BJ (cell line): ENCODE data around the gene PCNX2. TPM values are rescaled to one million over a fixed set of nuclear protein-coding genes. Genes with fewer than 3 reads are reported as not detected.
A peak's percentile ranks its signal among the peaks of the same experiment; 100 is the strongest.

Experiments used
- CTCF ChIA-PET: fragments of 350-600 bp; formaldehyde crosslinking; extraction: SDS; loops from one replicate; lab custom pipeline; 2021; ENCODE audit warnings: antibody characterized with exemption, inconsistent platforms; lab: Yijun Ruan, JAX
- POLR2A ChIA-PET: fragments of 300-600 bp; sonication (Branson Sonifier 250); formaldehyde crosslinking; extraction: SDS; loops from one replicate; lab custom pipeline; 2021; ENCODE audit warnings: antibody characterized with exemption; lab: Charles Lee
- DNase-seq: peaks from one replicate; pipeline ENCODE4 v3.0.0-alpha.2; 2011; ENCODE audit warnings: low read depth
- H3K27me3 ChIP-seq: 2 replicates; pipeline ENCODE4 v1.6.0; 2011; ENCODE audit warnings: low read length; ENCODE audit not compliant: control insufficient read depth, insufficient read depth
- H3K36me3 ChIP-seq: 2 replicates; pipeline ENCODE4 v1.5.1; 2011; ENCODE audit warnings: low read length; ENCODE audit not compliant: control insufficient read depth, insufficient read depth
- H3K4me3 ChIP-seq: 2 replicates; pipeline ENCODE4 v1.5.1; 2011; ENCODE audit warnings: low read depth, mild to moderate bottlenecking, control low read depth, low read length
- polyA plus RNA-seq: library from polyadenylated mRNA; depleted of rRNA; stranded (reverse); fragments of >200 nt; gene quantifications from 2 replicates; pipeline ENCODE4 v1.2.3, GENCODE V29; 2011
- TF ChIP-seq, protein P1 (sequence below): IDR thresholded peaks from 2 replicates; pipeline ENCODE4 v1.5.1; 2011; ENCODE audit warnings: low read depth, mild to moderate bottlenecking, control low read depth, inconsistent platforms, low read length, moderate library complexity; ENCODE audit not compliant: insufficient read depth

PCNX2 gene
- polyA plus RNA-seq, 1 experiment, result 10.1 TPM

DNA sequence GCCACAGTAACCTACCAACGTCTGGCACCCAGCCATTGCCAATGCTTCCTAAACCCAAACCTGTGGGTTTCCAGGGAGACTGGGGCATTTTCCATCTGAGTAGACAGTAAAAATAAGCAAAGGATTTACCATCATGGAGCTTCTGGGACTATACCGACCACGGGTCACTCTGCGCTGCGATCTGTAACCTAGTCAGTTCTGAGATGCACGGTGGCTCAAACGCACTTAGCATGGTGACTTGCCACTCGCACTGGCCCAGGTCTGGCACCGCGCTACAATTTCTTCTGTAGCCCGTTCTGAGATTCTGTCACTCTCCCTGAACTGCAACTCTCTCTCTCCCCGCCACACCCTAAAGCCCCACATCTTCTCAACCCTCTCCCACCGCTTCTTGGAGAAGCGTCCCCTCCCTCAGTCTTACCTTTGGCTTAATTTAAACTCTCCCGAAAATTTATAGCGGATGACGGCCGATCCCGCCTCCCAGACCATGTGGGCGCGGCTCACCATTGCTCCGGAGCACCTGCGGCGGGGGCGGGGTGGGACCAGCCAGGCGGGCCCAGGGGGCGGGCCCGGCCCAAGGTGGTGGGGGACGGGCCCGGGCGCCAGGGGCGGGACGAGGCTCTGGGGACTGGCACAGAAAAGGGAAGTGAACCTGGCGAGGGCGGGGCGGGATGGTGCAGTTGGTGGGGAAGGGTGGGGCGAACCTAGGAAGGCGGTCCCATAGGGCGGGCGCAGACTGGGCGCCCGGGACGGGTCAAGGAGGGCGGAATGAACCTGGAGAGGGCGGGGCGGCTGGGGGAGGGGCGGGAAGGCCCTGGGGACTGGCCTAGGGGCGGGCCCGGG is 31.5 kb upstream of the PCNX2 start:
- POLR2A ChIA-PET, result no interaction called here
- peak overlapping the region; percentile 29 for H3K4me3 ChIP-seq

DNA sequence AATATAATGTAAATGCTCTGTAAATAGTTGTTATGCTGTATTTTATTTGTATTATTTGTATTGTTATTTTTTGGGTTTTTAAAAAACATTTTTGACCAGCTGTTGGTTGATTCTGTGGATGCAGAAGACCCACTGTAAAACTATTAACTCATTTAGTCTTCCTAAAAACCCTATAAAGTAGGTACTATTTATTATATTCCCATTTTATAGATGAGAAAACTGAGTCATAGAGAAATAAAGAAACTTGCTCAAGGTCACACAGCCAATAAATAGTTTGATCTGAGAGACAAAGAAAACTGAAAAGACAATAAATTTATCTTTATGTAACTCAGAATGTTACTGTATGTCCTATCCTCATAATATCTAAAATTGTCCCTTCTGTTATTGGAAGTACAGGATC is 30.8 kb upstream of the PCNX2 start:
- Histone ChIP-seq H3K27me3 (peaks cover 10% of the 10 kb centered on the region), H3K36me3 (no peaks in the 10 kb centered on the region), H3K4me3 (no peak overlapping the region)
- DNase-seq, result no peak
- TF ChIP-seq, protein P1, sequence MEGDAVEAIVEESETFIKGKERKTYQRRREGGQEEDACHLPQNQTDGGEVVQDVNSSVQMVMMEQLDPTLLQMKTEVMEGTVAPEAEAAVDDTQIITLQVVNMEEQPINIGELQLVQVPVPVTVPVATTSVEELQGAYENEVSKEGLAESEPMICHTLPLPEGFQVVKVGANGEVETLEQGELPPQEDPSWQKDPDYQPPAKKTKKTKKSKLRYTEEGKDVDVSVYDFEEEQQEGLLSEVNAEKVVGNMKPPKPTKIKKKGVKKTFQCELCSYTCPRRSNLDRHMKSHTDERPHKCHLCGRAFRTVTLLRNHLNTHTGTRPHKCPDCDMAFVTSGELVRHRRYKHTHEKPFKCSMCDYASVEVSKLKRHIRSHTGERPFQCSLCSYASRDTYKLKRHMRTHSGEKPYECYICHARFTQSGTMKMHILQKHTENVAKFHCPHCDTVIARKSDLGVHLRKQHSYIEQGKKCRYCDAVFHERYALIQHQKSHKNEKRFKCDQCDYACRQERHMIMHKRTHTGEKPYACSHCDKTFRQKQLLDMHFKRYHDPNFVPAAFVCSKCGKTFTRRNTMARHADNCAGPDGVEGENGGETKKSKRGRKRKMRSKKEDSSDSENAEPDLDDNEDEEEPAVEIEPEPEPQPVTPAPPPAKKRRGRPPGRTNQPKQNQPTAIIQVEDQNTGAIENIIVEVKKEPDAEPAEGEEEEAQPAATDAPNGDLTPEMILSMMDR, result no peak
- ChIA-PET CTCF (no interaction called here), POLR2A (no interaction called here)

More for the DNA sequence above, 31.5 kb upstream of the PCNX2 start:
- CTCF ChIA-PET, result no interaction called here
- no peak for DNase-seq
- Histone ChIP-seq H3K27me3 (peaks cover 10% of the 10 kb centered on the region), H3K36me3 (no peaks in the 10 kb centered on the region)
- TF ChIP-seq, protein P1, result no peak

DNA sequence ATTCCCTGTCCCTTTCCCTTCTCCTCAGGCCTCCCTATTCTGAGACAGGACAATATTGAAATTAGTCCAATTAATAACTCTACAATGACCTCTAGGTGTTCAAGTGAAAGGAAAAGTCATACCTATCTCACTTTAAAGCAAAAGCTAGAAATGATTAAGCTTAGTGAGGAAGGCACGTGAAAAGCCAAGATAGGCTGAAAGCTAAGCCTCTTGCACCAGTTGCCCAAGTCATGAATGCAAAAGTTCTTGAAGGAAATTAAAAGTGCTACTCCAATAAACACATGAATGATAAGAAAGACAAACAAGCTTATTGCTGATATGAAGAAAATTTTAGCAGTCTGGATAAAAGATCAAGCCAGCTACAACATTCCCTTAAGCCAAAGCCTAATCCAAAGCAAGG is 28.2 kb upstream of the PCNX2 start:
- no peak for DNase-seq
- TF ChIP-seq, protein P1, result no peak
- CTCF ChIA-PET, result interaction anchor here (0.9 kb wide), 1 partner anchor 10 kb away, joined by 3 read pairs; no protein-coding TSS in a partner anchor
- Histone ChIP-seq H3K4me3 (no peak overlapping the region), H3K36me3 (no peaks in the 10 kb centered on the region), H3K27me3 (peaks cover 7% of the 10 kb centered on the region)
- POLR2A ChIA-PET, result no interaction called here

DNA sequence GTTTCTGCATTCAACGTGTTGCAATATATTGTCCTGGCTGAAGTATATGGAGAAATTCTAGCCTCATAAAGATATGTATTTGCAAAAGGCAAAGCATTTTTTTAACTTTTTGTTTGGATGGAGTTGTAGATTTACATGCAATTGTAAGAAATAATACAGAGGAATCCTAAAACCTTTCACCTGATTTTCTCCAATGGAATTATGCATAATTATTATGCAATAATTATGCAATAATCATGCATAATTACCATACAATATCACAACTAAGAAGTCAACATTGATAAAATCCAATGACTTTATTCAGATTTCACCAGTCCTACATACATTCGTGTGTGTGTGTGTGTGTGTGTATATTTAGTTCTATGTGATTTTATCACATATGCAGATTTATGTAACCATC is 24.5 kb upstream of the PCNX2 start:
- DNase-seq, result no peak
- ChIA-PET CTCF (interaction anchor here (0.6 kb wide), 1 partner anchor 1179 kb away, joined by 3 read pairs; no protein-coding TSS in a partner anchor), POLR2A (interaction anchor here (0.6 kb wide), 1 partner anchor 9 kb away, joined by 4 read pairs; no protein-coding TSS in a partner anchor)
- H3K36me3 ChIP-seq, result no peaks in the 10 kb centered on the region
- H3K27me3 ChIP-seq, result peaks cover 2% of the 10 kb centered on the region; the same call in 1 of the 2 replicates
- TF ChIP-seq, protein P1, result no peak
- no peak overlapping the region for H3K4me3 ChIP-seq

DNA sequence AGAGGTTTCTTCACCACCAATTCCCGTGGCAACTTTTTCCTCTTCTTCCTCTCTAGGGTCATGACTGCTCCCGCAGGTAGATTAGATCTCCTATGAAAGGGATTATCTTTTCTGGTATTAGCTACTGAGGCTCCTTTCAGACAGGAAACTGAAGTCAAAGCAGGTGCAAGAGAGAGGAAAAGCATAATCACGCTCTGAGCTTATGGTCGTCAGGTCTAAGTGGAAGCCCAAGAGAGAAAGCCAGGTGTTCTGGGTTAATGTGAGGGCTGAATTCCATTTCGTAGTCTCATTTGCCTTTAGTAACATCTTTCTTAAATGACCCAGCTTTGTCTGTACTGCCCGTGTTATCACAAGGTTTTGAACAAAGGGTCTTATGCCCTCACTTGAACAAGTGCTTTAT is 23.7 kb upstream of the PCNX2 start:
- DNase-seq, result no peak
- Histone ChIP-seq H3K36me3 (no peaks in the 10 kb centered on the region), H3K4me3 (no peak overlapping the region), H3K27me3 (peaks cover 2% of the 10 kb centered on the region; the same call in 1 of the 2 replicates)
- ChIA-PET POLR2A (no interaction called here), CTCF (no interaction called here)
- TF ChIP-seq, protein P1, result no peak
